PC-3 (cell line): ENCODE data around the gene BCAS1. TPM values are rescaled to one million over a fixed set of nuclear protein-coding genes. Genes with fewer than 3 reads are reported as not detected.
A peak's percentile ranks its signal among the peaks of the same experiment; 100 is the strongest.

Experiments
- ATAC-seq: fragments of 200-7000 bp; cut with Tn5 transposase; 2 replicates; pipeline ENCODE4 v1.9.1; 2020; ENCODE audit warnings: mild to moderate bottlenecking, moderate library complexity
- BruUV-seq: library from RNA; stranded (reverse); fragments of 400-500 nt; replicated peaks from 2 replicates; lab custom pipeline; 2021; lab: Mats Ljungman, UMichigan
- CTCF ChIA-PET: fragments of 300-600 bp; sonication (Branson Sonifier 250); formaldehyde crosslinking; loops from one replicate; lab custom pipeline; 2022; ENCODE audit warnings: antibody characterized with exemption; lab: Charles Lee
- POLR2A ChIA-PET: fragments of 300-600 bp; sonication (Branson Sonifier 250); formaldehyde crosslinking; loops from one replicate; lab custom pipeline; 2022; ENCODE audit warnings: antibody characterized with exemption; ENCODE audit not compliant: unreplicated experiment; lab: Charles Lee
- DNase-seq: peaks from one replicate; pipeline ENCODE4 v3.0.0-alpha.2; 2015
- H2AFZ ChIP-seq: fragments of 300-600 bp; sonication (generic); 2 replicates; pipeline ENCODE4 v1.6.0; 2016; ENCODE audit warnings: antibody characterized with exemption, low read length
- H3F3A ChIP-seq: fragments of 300-600 bp; sonication (generic); one replicate; pipeline ENCODE4 v1.6.0; 2017; ENCODE audit warnings: antibody characterized with exemption, low read length, control low read depth, mild to moderate bottlenecking; ENCODE audit not compliant: unreplicated experiment
- H3K27ac ChIP-seq: fragments of 300-600 bp; sonication (generic); 2 replicates; pipeline ENCODE4 v1.5.1; 2016; ENCODE audit warnings: mild to moderate bottlenecking, low read length
- H3K27me3 ChIP-seq: fragments of 300-600 bp; sonication (generic); 2 replicates; pipeline ENCODE4 v1.6.1; 2016; ENCODE audit warnings: low read length, mixed read lengths
- H3K36me3 ChIP-seq: fragments of 300-600 bp; sonication (generic); 2 replicates; pipeline ENCODE4 v1.6.1; 2016; ENCODE audit warnings: low read depth, mixed run types, low read length, mixed read lengths
- H3K4me1 ChIP-seq: fragments of 300-600 bp; sonication (generic); 2 replicates; pipeline ENCODE4 v1.5.1; 2016; ENCODE audit warnings: low read length; ENCODE audit not compliant: insufficient read depth
- H3K4me2 ChIP-seq: fragments of 300-600 bp; sonication (generic); 2 replicates; pipeline ENCODE4 v1.6.0; 2016; ENCODE audit warnings: low read length
- H3K4me3 ChIP-seq: fragments of 300-600 bp; sonication (generic); 2 replicates; pipeline ENCODE4 v1.5.1; 2016; ENCODE audit warnings: mild to moderate bottlenecking, low read length, mixed read lengths
- H3K79me2 ChIP-seq: fragments of 300-600 bp; sonication (generic); 2 replicates; pipeline ENCODE4 v1.6.1; 2017; ENCODE audit warnings: low read length, mixed read lengths
- H3K9ac ChIP-seq: fragments of 300-600 bp; sonication (generic); 2 replicates; pipeline ENCODE4 v1.6.0; 2016; ENCODE audit warnings: mild to moderate bottlenecking, low read length
- H3K9me2 ChIP-seq: fragments of 300-600 bp; sonication (generic); replicated peaks from 2 replicates; pipeline ENCODE4 v1.6.1; 2016; ENCODE audit warnings: mixed run types, low read length, mixed read lengths
- H3K9me3 ChIP-seq: fragments of 300-600 bp; sonication (generic); 2 replicates; pipeline ENCODE4 v1.6.1; 2016; ENCODE audit warnings: low read length, mixed read lengths
- H4K20me1 ChIP-seq: fragments of 300-600 bp; sonication (generic); 2 replicates; pipeline ENCODE4 v1.6.1; 2016; ENCODE audit warnings: low read length, mixed read lengths
- CTCF ChIP-seq: fragments of 300-600 bp; sonication (generic); conservative IDR thresholded peaks from 2 replicates; pipeline ENCODE4 v1.5.1; 2017; ENCODE audit warnings: antibody characterized with exemption, low read depth, mild to moderate bottlenecking, low read length
- EZH2 ChIP-seq: fragments of 300-600 bp; sonication (generic); IDR thresholded peaks from one replicate; pipeline ENCODE4 v1.6.1; 2017; ENCODE audit warnings: antibody characterized with exemption, mild to moderate bottlenecking, low read length; ENCODE audit not compliant: unreplicated experiment
- EZH2phosphoT487 ChIP-seq: fragments of 300-600 bp; sonication (generic); IDR thresholded peaks from 2 replicates; pipeline ENCODE4 v1.6.1; 2018; ENCODE audit warnings: mild to moderate bottlenecking, antibody characterized with exemption, low read length, borderline replicate concordance
- intact Hi-C: fragments of 100-400 bp; cut with micrococcal nuclease; formaldehyde crosslinking; loops from 2 replicates; pipeline ENCODE4 v1.9.0; 2023
- total RNA-seq: library from RNA; depleted of rRNA; stranded (reverse); fragments of >200 nt; gene quantifications from 2 replicates; pipeline ENCODE4 v1.2.3, GENCODE V29; 2014

The BCAS1 gene
- total RNA-seq, 1 experiment from 2014 or later = 0.18 TPM

- Histone ChIP-seq H4K20me1 (no peaks in the 10 kb centered on the region), H3K4me2 (peak overlapping the region; percentile 72), H3F3A (no peaks in the 10 kb centered on the region), H3K9me2 (no peaks in the 10 kb centered on the region), H3K36me3 (no peaks in the 10 kb centered on the region), H3K4me3 (peak overlapping the region; percentile 40), H3K4me1 (peaks cover 43% of the 10 kb centered on the region), H3K27me3 (no peaks in the 10 kb centered on the region), H3K9me3 (no peaks in the 10 kb centered on the region), H3K79me2 (no peaks in the 10 kb centered on the region), H3K9ac (peak overlapping the region; percentile 50), H2AFZ (peak overlapping the region; percentile 64), H3K27ac (peak overlapping the region; percentile 70)
- intact Hi-C loops = loop anchor here (1.0 to 5.0 kb wide), 8 partner anchors 15 to 362 kb away; no protein-coding TSS in a partner anchor
- BruUV-seq = no TSS peak
- ATAC-seq (peak; percentile 45), DNase-seq (peak; percentile 91)
- ChIA-PET CTCF (interaction anchor here (0.6 to 1.0 kb wide), 3 partner anchors 25 to 151 kb away, joined by 3 to 6 read pairs (median 3); no protein-coding TSS in a partner anchor), POLR2A (interaction anchor here (0.6 to 0.7 kb wide), 3 partner anchors 15 to 89 kb away, joined by 3 to 4 read pairs (median 3); no protein-coding TSS in a partner anchor)
- TF ChIP-seq CTCF (no peak), EZH2phosphoT487 (no peak), EZH2 (no peak)
Observed at GRCh38 chr20:53940907-53941545, 129.4 kb downstream of the BCAS1 start.

GRCh38 chr20:53940360-53940702 is 130.1 kb downstream of the BCAS1 start:
- no peaks in the 10 kb centered on the region for H4K20me1 ChIP-seq
- no peaks in the 10 kb centered on the region for H3K79me2 ChIP-seq
- TF ChIP-seq EZH2phosphoT487 (no peak), EZH2 (no peak)
- H3K4me3 ChIP-seq = no peak overlapping the region
- no TSS peak for BruUV-seq
- intact Hi-C loops = loop anchor here (1.0 to 5.0 kb wide), 8 partner anchors 14 to 361 kb away; no protein-coding TSS in a partner anchor
- no peaks in the 10 kb centered on the region for H3K9me2 ChIP-seq
- POLR2A ChIA-PET = interaction anchor here (0.6 to 1.0 kb wide), 2 partner anchors 319 to 361 kb away, joined by 4 to 5 read pairs; no protein-coding TSS in a partner anchor
- H3K36me3 ChIP-seq = no peaks in the 10 kb centered on the region
- H3K9me3 ChIP-seq = no peaks in the 10 kb centered on the region
- ATAC-seq (no peak), DNase-seq (no peak)
- no peaks in the 10 kb centered on the region for H3K27me3 ChIP-seq
- peak overlapping the region; percentile 50 for H3K9ac ChIP-seq
- H3K27ac ChIP-seq = peak overlapping the region; percentile 70
- H3F3A ChIP-seq = no peaks in the 10 kb centered on the region
- H3K4me1 ChIP-seq = peaks cover 43% of the 10 kb centered on the region
- CTCF ChIA-PET = interaction anchor here (0.5 to 1.8 kb wide), 10 partner anchors 10 to 392 kb away, joined by 3 to 17 read pairs (median 5); no protein-coding TSS in a partner anchor
- peak overlapping the region; percentile 72 for H3K4me2 ChIP-seq
- H2AFZ ChIP-seq = peak overlapping the region; percentile 64

GRCh38 chr20:53939572-53940359 is 130.6 kb downstream of the BCAS1 start:
- intact Hi-C loops = loop anchor here (1.0 to 5.0 kb wide), 10 partner anchors 13 to 527 kb away; no protein-coding TSS in a partner anchor
- Histone ChIP-seq H3K9me3 (no peaks in the 10 kb centered on the region), H3K4me1 (peaks cover 43% of the 10 kb centered on the region), H3K9ac (peak overlapping the region; percentile 50), H3K4me3 (no peak overlapping the region), H4K20me1 (no peaks in the 10 kb centered on the region), H3K9me2 (no peaks in the 10 kb centered on the region), H2AFZ (peak overlapping the region; percentile 66), H3K36me3 (no peaks in the 10 kb centered on the region), H3K27me3 (no peaks in the 10 kb centered on the region), H3F3A (no peaks in the 10 kb centered on the region), H3K79me2 (no peaks in the 10 kb centered on the region), H3K4me2 (peak overlapping the region; percentile 72), H3K27ac (peak overlapping the region; percentile 70)
- TF ChIP-seq EZH2 (no peak), EZH2phosphoT487 (no peak), CTCF (peak; percentile 99)
- CTCF ChIA-PET = interaction anchor here (0.5 to 1.8 kb wide), 16 partner anchors 9 to 1974 kb away, joined by 3 to 17 read pairs (median 4); no protein-coding TSS in a partner anchor
- peak; percentile 84 for ATAC-seq
- peak; percentile 100 for DNase-seq
- BruUV-seq = no TSS peak
- POLR2A ChIA-PET = interaction anchor here (0.6 to 1.0 kb wide), 3 partner anchors 318 to 360 kb away, joined by 3 to 5 read pairs (median 4); no protein-coding TSS in a partner anchor
